GM12892 (cell line): Measurements from ENCODE around the gene PTPRH.

Experiments used
- POLR2A ChIP-seq: IDR thresholded peaks from 2 replicates; pipeline ENCODE4 v1.6.1; 2011; ENCODE audit warnings: low read depth, low read length, control low read depth
- POLR2AphosphoS5 ChIP-seq: IDR thresholded peaks from 2 replicates; pipeline ENCODE4 v1.6.1; 2011; ENCODE audit warnings: low read depth, low read length, control low read depth
- TAF1 ChIP-seq: IDR thresholded peaks from 2 replicates; pipeline ENCODE4 v1.6.1; 2011; ENCODE audit warnings: low read depth, mild to moderate bottlenecking, control low read depth, low read length, borderline replicate concordance

DNA sequence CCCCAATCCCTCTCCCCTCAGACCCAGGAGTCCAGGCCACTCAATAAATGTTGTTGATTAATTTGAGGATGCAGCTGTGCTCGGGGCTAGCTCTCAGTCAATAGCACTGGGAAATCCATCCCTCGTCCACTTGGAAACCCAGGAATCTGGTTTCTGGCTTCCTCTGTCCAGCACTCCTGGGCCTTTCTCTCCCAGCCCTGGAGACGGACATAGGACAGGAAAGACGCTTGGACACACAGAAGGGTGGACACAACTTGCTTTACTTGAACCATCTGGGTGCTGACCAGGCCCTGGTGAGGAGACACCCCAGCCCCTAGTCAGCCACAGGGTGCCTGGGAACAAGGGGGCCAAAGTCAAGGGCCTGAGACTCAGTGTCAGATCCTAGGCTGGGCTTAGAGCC, 50.9 kb downstream of the PTPRH start:
- TF ChIP-seq POLR2A (no peak), POLR2AphosphoS5 (no peak), TAF1 (no peak)
